NCI-H1092 (cell line): ENCODE data around the gene MBNL2.

Source experiments
- DNase-seq: peaks from one replicate; lab custom pipeline; 2025; lab: John Stamatoyannopoulos, UW

The MBNL2 gene

GRCh38 chr13:97385854-97386253 lies 163.7 kb downstream of the MBNL2 start:
- no peak for DNase-seq

GRCh38 chr13:97386801-97387484 lies 164.8 kb downstream of the MBNL2 start:
- no peak for DNase-seq

GRCh38 chr13:97387485-97387839 lies 165.3 kb downstream of the MBNL2 start:
- DNase-seq = no peak

- DNase-seq = no peak
Measured at GRCh38 chr13:97387890-97388289, 165.8 kb downstream of the MBNL2 start.

- no peak for DNase-seq
Measured at GRCh38 chr13:97388373-97388772, 166.2 kb downstream of the MBNL2 start.

- DNase-seq = no peak
Measured at GRCh38 chr13:97390941-97391600, 168.9 kb downstream of the MBNL2 start.

GRCh38 chr13:97392020-97392419 lies 169.9 kb downstream of the MBNL2 start:
- DNase-seq = no peak

GRCh38 chr13:97394542-97394941 lies 172.4 kb downstream of the MBNL2 start:
- DNase-seq = no peak

- no peak for DNase-seq
Measured at GRCh38 chr13:97395447-97396136, 173.5 kb downstream of the MBNL2 start.

GRCh38 chr13:97397267-97397666 lies 175.1 kb downstream of the MBNL2 start:
- DNase-seq = no peak

- no peak for DNase-seq
Measured at GRCh38 chr13:97401421-97401820, 179.3 kb downstream of the MBNL2 start.

- DNase-seq = no peak
Measured at GRCh38 chr13:97403893-97404750, 182.0 kb downstream of the MBNL2 start.

GRCh38 chr13:97407540-97407939 lies 185.4 kb downstream of the MBNL2 start:
- DNase-seq = no peak

- DNase-seq = no peak
Measured at GRCh38 chr13:97408938-97409337, 186.8 kb downstream of the MBNL2 start.

GRCh38 chr13:97411984-97412383 lies 189.9 kb downstream of the MBNL2 start:
- no peak for DNase-seq

GRCh38 chr13:97413694-97414093 lies 191.6 kb downstream of the MBNL2 start:
- no peak for DNase-seq

GRCh38 chr13:97414392-97414791 lies 192.3 kb downstream of the MBNL2 start:
- DNase-seq = no peak

- DNase-seq = no peak
Measured at GRCh38 chr13:97417698-97418097, 195.6 kb downstream of the MBNL2 start.

- no peak for DNase-seq
Measured at GRCh38 chr13:97422118-97423054, 200.3 kb downstream of the MBNL2 start.

- DNase-seq = no peak
Measured at GRCh38 chr13:97423300-97424045, 201.3 kb downstream of the MBNL2 start.
